GM13977 (cell line): ENCODE data around the gene PDZD8.

Experiments used
- DNase-seq: peaks from one replicate; pipeline ENCODE4 v3.0.0; 2012; ENCODE audit warnings: low spot score
- CTCF ChIP-seq: IDR thresholded peaks from 2 replicates; pipeline ENCODE4 v1.5.1; 2012; ENCODE audit warnings: mild to moderate bottlenecking, control low read depth; ENCODE audit not compliant: insufficient read depth; ENCODE audit errors: extremely low read depth, missing control alignments
- in situ Hi-C: fragments of 300-500 bp; cut with MboI; formaldehyde crosslinking; loops from one replicate; pipeline ENCODE4 v1.12.0; 2022; ENCODE audit warnings: low sequenced_read_pairs, low pct_unique_long_range_greater_than_20kb, mixed read lengths, inconsistent platforms; ENCODE audit not compliant: unreplicated experiment

Gene PDZD8

GRCh38 chr10:117262291-117262902 lies 112.8 kb downstream of the PDZD8 start:
- no peak for TF ChIP-seq CTCF
- DNase-seq, result no peak
- in situ Hi-C loops, result no loop called here

- in situ Hi-C loops, result no loop called here
- no peak for DNase-seq
- TF ChIP-seq CTCF, result no peak
These were observed 113.7 kb downstream of the PDZD8 start for GRCh38 chr10:117261501-117261900.

GRCh38 chr10:117260084-117260483 lies 115.2 kb downstream of the PDZD8 start:
- in situ Hi-C loops, result no loop called here
- no peak for TF ChIP-seq CTCF
- no peak for DNase-seq

GRCh38 chr10:117259279-117259678 lies 116.0 kb downstream of the PDZD8 start:
- DNase-seq, result no peak
- in situ Hi-C loops, result no loop called here
- TF ChIP-seq CTCF, result no peak

- in situ Hi-C loops, result no loop called here
- no peak for TF ChIP-seq CTCF
- no peak for DNase-seq
These were observed 117.5 kb downstream of the PDZD8 start for GRCh38 chr10:117257721-117258120.

GRCh38 chr10:117256910-117257309 lies 118.3 kb downstream of the PDZD8 start:
- TF ChIP-seq CTCF, result no peak
- no peak for DNase-seq
- in situ Hi-C loops, result no loop called here
